Neutrophil (primary cell): ENCODE data around the gene WNK2.

Experiments used
- H3K27ac ChIP-seq: fragments of 200-600 bp; sonication (generic); 2 replicates; pipeline ENCODE4 v1.5.1; 2016; ENCODE audit warnings: mild to moderate bottlenecking, moderate library complexity
- H3K27me3 ChIP-seq: fragments of 200-600 bp; sonication (generic); 2 replicates; pipeline ENCODE4 v1.6.0; 2016; ENCODE audit warnings: mild to moderate bottlenecking
- H3K36me3 ChIP-seq: fragments of 200-600 bp; sonication (generic); 2 replicates; pipeline ENCODE4 v1.5.1; 2017
- H3K4me1 ChIP-seq, 2 experiments: fragments of 200-600 bp in 1 of 2; sonication (generic) in 1 of 2; 1 replicate in 1 of 2; 2 replicates in 1 of 2; pipeline versions ENCODE4 v1.5.1 to v1.6.1; 2013 to 2016; ENCODE audit warnings: low read depth in 1 of 2, low read length in 1 of 2, mild to moderate bottlenecking in 1 of 2, moderate library complexity in 1 of 2; ENCODE audit not compliant: control insufficient read depth in 1 of 2, insufficient read depth in 1 of 2
- H3K4me3 ChIP-seq, 2 experiments: fragments of 200-600 bp in 1 of 2; sonication (generic) in 1 of 2; 1 replicate in 1 of 2; 2 replicates in 1 of 2; pipeline ENCODE4 v1.5.1; 2013 to 2016; ENCODE audit warnings: low read depth in 1 of 2, low read length in 1 of 2, mild to moderate bottlenecking in 1 of 2, moderate library complexity in 1 of 2
- H3K9me3 ChIP-seq: fragments of 200-600 bp; sonication (generic); 2 replicates; pipeline ENCODE4 v1.5.1; 2016
- TF ChIP-seq, protein P1 (sequence below): fragments of 200-600 bp; sonication (generic); IDR thresholded peaks from 2 replicates; pipeline ENCODE4 v1.5.1; 2016; ENCODE audit warnings: antibody characterized with exemption

The WNK2 gene

DNA sequence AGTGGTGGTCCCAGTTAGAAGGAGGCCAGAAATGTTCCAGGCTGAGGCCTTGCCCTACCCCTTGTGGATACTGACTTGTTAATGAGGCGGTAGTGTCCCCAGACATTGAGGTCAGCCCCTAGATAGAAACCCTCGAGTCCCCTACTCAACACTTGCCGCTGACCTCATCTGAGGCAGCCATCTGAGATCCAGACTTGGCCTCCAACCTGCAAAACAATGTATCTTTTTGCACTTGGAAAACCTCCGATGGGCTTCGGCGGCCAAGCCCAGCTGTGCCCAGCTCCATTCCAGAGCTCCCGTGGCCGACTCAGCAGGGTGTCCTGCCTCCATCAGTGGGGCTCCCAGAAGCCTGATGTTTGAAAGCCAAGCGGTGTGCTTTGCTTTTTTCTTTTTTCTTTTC is 122.1 kb downstream of the WNK2 start:
- TF ChIP-seq, protein P1, sequence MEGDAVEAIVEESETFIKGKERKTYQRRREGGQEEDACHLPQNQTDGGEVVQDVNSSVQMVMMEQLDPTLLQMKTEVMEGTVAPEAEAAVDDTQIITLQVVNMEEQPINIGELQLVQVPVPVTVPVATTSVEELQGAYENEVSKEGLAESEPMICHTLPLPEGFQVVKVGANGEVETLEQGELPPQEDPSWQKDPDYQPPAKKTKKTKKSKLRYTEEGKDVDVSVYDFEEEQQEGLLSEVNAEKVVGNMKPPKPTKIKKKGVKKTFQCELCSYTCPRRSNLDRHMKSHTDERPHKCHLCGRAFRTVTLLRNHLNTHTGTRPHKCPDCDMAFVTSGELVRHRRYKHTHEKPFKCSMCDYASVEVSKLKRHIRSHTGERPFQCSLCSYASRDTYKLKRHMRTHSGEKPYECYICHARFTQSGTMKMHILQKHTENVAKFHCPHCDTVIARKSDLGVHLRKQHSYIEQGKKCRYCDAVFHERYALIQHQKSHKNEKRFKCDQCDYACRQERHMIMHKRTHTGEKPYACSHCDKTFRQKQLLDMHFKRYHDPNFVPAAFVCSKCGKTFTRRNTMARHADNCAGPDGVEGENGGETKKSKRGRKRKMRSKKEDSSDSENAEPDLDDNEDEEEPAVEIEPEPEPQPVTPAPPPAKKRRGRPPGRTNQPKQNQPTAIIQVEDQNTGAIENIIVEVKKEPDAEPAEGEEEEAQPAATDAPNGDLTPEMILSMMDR = no peak
- no peaks in the 10 kb centered on the region for H3K9me3 ChIP-seq
- no peak overlapping the region for H3K27ac ChIP-seq
- no peaks in the 10 kb centered on the region for H3K36me3 ChIP-seq
- H3K27me3 ChIP-seq = peaks cover 13% of the 10 kb centered on the region
- no peak overlapping the region for H3K4me3 ChIP-seq
- peaks cover 17 to 19% of the 10 kb centered on the region in 2 experiments for H3K4me1 ChIP-seq

GRCh38 chr9:93306579-93307091 is 122.7 kb downstream of the WNK2 start:
- H3K4me1 ChIP-seq = peaks cover 13 to 15% of the 10 kb centered on the region in 2 experiments
- H3K27ac ChIP-seq = no peak overlapping the region
- peaks cover 19% of the 10 kb centered on the region for H3K27me3 ChIP-seq
- no peaks in the 10 kb centered on the region for H3K36me3 ChIP-seq
- H3K4me3 ChIP-seq = no peak overlapping the region
- TF ChIP-seq, protein P1 = no peak
- no peaks in the 10 kb centered on the region for H3K9me3 ChIP-seq

DNA sequence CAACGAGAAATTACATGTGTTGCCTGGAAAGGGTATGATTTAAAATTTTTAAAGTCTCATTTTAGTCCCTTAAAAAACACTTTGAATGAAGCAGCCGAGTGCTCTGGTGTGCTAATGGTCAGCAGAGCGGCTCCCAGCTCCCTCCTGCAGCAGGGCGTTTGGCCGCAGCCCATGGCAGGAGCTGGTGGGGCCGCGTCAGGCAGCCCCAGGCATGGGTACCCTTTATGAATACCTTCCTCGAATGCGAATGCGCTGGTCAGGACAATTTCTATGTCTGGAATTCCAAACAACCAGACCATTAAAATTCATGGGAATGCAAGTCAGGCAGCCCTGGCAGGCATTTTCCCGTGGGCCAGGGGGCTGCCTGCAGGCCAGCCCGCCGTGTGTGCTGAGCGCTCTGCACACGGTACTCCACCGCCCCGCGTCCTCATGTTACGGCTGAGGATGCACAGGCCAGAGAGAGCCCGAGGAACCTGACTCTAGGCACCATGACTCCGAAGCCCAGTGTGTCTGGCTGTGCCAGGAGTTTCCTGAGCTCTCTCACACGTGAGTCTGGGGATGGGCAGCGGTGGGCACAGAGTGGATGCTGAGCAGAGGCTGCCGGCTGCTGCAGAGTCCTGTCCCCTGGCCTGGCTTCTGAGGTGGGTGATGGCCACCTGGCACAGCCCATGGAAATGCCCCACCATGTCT is 123.7 kb downstream of the WNK2 start:
- H3K36me3 ChIP-seq = no peaks in the 10 kb centered on the region
- H3K4me3 ChIP-seq = no peak overlapping the region
- peaks cover 3 to 5% of the 10 kb centered on the region in 2 experiments for H3K4me1 ChIP-seq
- H3K27ac ChIP-seq = no peak overlapping the region
- peaks cover 28% of the 10 kb centered on the region for H3K27me3 ChIP-seq
- H3K9me3 ChIP-seq = no peaks in the 10 kb centered on the region
- TF ChIP-seq, protein P1 = no peak

- Histone ChIP-seq H3K9me3 (no peaks in the 10 kb centered on the region), H3K27ac (no peak overlapping the region), H3K4me3 (no peak overlapping the region), H3K4me1 (no peaks in the 10 kb centered on the region), H3K36me3 (no peaks in the 10 kb centered on the region), H3K27me3 (peaks cover 32% of the 10 kb centered on the region)
- TF ChIP-seq, protein P1 = no peak
Observed at GRCh38 chr9:93308158-93308602, 124.2 kb downstream of the WNK2 start.

DNA sequence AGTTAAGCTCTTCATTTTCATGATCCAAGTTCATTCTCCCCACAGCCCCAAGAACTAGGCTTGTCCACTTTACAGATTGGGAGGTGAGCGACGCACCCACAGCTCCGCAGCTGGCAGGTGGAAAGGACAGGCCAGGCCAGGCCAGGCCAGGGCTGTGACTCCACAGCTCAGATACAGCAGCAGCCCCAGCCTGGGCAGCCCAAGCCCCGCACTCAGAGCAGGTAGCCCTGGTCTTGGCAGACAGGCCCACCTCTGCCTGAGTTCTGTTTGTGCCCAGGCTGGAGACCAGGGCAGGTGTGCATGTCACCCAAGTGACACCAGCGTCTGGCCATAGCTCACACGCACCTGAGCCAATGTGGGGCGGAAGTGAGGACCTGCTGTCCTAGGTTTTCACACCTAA is 124.7 kb downstream of the WNK2 start:
- TF ChIP-seq, protein P1 = no peak
- peaks cover 37% of the 10 kb centered on the region for H3K27me3 ChIP-seq
- H3K4me1 ChIP-seq = no peaks in the 10 kb centered on the region
- no peaks in the 10 kb centered on the region for H3K9me3 ChIP-seq
- no peak overlapping the region for H3K4me3 ChIP-seq
- H3K36me3 ChIP-seq = no peaks in the 10 kb centered on the region
- no peak overlapping the region for H3K27ac ChIP-seq
